Ramos (cell line): Measurements from ENCODE around the gene DYNC1H1.
"Not testable (repeated sequence)": the region's sequence is repeated elsewhere in the genome, so short reads cannot be mapped to it uniquely, and the experiment has no call there.

Experiments
- in situ Hi-C: fragments of 300-500 bp; cut with MboI; formaldehyde crosslinking; loops from one replicate; pipeline ENCODE4 v1.14.3; 2022; ENCODE audit warnings: low sequenced_read_pairs; ENCODE audit not compliant: unreplicated experiment

DYNC1H1 gene

GRCh38 chr14:102055181-102055901 lies 91.0 kb downstream of the DYNC1H1 start:
- in situ Hi-C loops, result loop anchor here (25.0 kb wide), 1 partner anchor 257 kb away; the partner anchor contains the start of genes MOK and ZNF839

DNA sequence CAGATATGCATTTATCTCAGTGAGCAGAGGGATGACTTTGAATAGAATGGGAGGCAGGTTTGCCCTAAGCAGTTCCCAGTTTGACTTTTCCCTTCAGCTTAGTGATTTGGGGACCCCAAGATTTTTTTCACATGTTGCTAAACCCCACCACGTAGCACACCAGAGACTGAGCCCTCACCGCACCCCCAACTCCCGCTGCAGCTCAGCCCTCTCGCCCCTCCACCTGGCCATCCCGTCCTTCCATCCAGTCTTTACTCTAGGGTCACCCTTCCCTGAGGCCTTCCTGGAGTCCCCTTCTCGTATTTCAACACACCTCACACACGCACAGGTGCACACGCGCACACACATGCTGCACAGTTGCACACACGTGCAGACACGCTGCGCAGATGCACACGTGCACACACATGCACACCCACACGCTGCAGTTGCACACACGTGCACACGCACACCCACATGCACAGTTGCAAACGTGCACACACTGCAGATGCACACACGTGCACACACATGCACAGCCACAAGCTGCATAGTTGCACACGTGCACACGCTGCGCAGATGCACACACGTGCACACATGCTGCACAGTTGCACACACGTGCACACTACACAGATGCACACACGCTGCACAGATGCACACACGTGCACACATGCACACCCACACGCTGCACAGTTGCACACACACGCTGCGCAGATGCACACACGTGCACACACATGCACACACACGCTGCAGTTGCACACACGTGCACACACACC lies 92.5 kb downstream of the DYNC1H1 start:
- in situ Hi-C loops, result loop anchor here (25.0 kb wide), 1 partner anchor 255 kb away; the partner anchor contains the start of genes MOK and ZNF839

- in situ Hi-C loops, result loop anchor here (25.0 kb wide), 1 partner anchor 255 kb away; the partner anchor contains the start of genes MOK and ZNF839
These were observed 93.2 kb downstream of the DYNC1H1 start for GRCh38 chr14:102057480-102058114.

DNA sequence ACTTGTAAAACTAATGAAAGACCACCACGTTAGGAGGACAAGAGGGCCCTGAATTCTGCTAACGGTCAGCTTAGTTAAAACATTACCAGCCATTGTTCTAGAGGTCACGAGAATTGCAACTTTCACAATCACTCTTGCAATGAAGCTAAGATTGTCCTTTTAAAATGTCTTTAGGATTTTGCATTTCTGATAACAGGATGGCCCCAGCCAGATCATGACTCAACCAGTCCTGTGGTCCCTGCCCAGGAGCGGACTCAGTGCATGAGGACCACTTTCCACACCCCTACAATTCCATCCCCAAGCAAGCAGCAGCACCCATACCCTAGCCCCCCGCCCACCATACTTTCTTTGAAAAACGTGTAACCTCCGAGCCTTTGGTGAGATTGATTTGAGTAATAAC lies 93.8 kb downstream of the DYNC1H1 start:
- in situ Hi-C loops, result loop anchor here (25.0 kb wide), 1 partner anchor 254 kb away; the partner anchor contains the start of genes MOK and ZNF839

DNA sequence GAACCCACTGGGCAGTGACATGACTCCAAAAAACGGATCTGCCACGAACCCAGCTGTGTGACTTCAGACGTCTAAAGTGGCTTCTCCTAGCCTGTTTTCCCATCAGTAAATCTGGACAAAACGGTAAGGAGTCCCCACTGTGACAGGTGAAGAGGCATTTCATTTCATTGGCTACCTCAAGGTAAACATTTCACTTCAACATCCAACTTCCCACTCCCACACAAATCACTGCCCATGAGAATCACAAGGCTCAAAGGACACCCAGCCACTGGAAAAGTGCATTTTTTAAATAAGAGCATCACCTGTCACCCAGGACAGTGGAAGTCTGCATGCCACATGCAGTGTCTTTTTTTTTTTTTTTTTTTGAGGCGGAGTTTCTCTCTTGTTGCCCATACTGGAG lies 94.6 kb downstream of the DYNC1H1 start:
- in situ Hi-C loops, result loop anchor here (25.0 kb wide), 1 partner anchor 253 kb away; the partner anchor contains the start of genes MOK and ZNF839

GRCh38 chr14:102063109-102063807 lies 98.9 kb downstream of the DYNC1H1 start:
- in situ Hi-C loops, result loop anchor here (25.0 kb wide), 1 partner anchor 249 kb away; the partner anchor contains the start of genes MOK and ZNF839

DNA sequence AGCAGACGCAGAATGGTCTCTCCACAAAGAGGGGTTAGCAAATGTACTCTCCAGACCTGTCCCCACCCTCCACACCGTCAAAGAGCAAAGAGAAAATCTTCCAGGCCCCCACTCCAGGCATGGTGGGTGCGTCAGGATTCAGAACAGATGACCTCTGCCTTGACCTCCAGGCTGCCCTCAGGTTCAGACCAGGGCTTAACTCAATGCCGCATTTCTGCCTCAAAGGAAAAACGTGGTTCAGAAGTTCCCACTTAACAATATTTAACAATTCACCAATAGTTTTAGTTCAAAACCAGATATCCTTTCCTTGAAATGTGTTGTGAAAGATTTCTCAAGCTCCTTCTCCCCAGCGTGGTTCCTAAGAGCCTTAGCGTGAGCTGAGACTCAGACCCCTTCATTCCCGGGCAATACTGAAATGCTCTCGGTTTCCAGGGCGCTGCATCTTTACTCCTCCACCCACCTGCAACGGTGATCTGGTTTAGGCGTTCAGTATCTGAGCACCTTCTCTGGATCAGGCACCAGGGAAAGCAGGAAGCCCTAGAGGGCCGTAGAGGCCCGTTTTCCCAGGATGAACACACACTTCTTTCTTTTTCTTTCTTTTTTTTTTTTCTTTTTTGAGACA lies 99.5 kb downstream of the DYNC1H1 start:
- in situ Hi-C loops, result loop anchor here (25.0 kb wide), 1 partner anchor 248 kb away; the partner anchor contains the start of genes MOK and ZNF839

DNA sequence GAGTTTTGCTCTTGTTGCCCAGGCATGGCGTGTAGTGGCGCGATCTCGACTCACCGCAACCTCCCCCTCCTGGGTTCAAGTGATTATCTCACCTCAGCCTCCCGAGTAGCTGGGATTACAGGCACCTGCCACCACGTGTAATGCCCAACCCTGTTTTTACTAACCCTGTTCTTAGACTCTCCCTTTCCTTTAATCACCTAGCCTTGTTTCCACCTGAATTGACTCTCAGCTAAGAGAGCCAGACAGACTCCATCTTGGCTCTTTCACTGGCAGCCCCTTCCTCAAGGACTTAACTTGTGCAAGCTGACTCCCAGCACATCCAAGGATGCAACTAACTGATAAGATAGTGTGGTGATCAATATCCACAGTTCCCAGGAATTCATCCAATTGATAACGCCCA lies 100.2 kb downstream of the DYNC1H1 start:
- in situ Hi-C loops, result loop anchor here (25.0 kb wide), 1 partner anchor 248 kb away; the partner anchor contains the start of genes MOK and ZNF839

DNA sequence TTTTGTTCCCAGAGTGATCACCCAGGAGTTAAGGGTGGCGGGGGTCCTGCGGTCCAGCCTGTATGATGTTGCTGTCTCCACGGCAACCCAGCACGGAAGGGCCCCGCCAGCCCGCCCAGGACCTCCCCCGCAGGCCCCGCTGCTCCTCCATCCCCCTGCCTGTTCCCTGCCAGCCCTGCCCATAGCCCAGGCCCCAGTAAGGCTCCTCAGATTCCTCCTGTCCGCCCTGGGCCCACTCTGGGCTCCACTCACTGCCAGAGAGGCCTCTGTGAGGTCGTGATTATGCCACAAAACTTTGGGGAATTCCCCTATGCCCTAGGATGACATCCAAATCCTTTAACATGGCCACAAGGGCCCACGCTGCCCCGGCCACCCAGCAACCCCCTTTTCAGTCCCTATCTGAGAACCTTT lies 101.7 kb downstream of the DYNC1H1 start:
- in situ Hi-C loops, result loop anchor here (25.0 kb wide), 1 partner anchor 246 kb away; the partner anchor contains the start of genes MOK and ZNF839

DNA sequence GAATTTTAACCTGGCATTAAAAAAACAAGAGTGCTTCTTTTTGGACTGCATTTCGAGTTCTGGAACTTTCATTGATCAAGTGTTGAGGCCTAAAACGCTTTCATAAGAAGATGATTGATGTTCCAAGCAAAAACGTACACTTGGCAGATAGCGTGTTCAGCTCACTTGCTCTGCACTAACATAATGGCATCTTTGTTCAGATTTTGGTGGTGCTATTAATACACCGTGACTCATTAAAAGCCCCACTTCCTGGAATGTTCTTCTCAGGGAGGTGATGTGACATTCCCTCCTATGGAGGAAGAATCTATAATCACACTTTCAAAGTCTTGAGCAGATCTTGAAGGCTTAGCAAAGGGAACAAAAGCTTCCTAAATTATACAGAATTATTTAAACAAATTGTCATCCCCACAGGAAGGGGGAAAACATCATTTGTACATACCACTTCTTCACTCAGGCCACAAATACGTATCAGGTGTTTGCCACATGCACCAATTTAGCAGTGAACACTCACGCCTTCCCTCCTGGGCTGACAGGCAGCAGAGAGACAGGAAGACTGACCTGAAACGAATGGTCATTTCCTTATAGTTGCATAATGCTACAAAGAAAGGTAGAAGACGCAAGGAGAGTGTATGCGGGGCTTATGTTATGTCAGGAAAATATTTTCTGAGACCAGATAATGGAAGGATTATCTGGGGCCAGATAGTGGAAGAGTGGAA lies 107.1 kb downstream of the DYNC1H1 start:
- in situ Hi-C loops, result loop anchor here (25.0 kb wide), 1 partner anchor 241 kb away; the partner anchor contains the start of genes MOK and ZNF839

GRCh38 chr14:102074415-102074964 lies 110.1 kb downstream of the DYNC1H1 start:
- in situ Hi-C loops, result loop anchor here (25.0 kb wide), 1 partner anchor 238 kb away; the partner anchor contains the start of genes MOK and ZNF839

DNA sequence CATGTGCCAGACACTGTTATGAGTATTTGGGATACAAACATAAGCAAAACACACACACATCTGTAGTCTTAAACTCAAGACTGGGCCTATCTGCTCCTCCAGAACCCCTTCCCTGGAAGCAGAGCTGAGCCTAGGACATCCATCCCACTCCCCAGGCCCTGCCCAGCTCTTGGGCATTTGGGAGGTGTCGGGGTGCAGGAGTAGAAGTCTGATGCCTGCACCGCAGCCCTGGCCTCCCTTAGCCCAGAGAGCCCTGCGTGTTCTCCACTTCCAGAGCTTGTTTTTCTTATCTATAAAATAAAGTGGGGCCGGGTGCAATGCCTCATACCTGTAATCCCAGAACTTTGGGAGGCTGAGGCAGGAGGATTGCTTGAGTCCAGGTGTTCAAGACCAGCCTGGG lies 110.8 kb downstream of the DYNC1H1 start:
- in situ Hi-C loops, result no loop called here

- in situ Hi-C loops, result no loop called here
These were observed 113.0 kb downstream of the DYNC1H1 start for GRCh38 chr14:102077382-102077709.

GRCh38 chr14:102078361-102078791 lies 114.0 kb downstream of the DYNC1H1 start:
- in situ Hi-C loops, result not testable (repeated sequence)

- in situ Hi-C loops, result no loop called here
These were observed 114.7 kb downstream of the DYNC1H1 start for GRCh38 chr14:102078831-102079699.

GRCh38 chr14:102079700-102079979 lies 115.3 kb downstream of the DYNC1H1 start:
- in situ Hi-C loops, result no loop called here

- in situ Hi-C loops, result no loop called here
These were observed 116.1 kb downstream of the DYNC1H1 start for GRCh38 chr14:102080183-102081080.
